HL-60 (cell line): ENCODE measurements around the gene FEZ2.

ENCODE experiments used
- CTCF ChIP-seq: IDR thresholded peaks from one replicate; pipeline ENCODE4 v1.5.1; 2011; ENCODE audit warnings: low read length, control low read depth, inconsistent platforms; ENCODE audit not compliant: insufficient read depth
- GABPA ChIP-seq: IDR thresholded peaks from 2 replicates; pipeline ENCODE4 v1.6.1; 2012; ENCODE audit warnings: low read depth
- POLR2AphosphoS5 ChIP-seq: IDR thresholded peaks from 2 replicates; pipeline ENCODE4 v1.6.1; 2012; ENCODE audit warnings: low read depth
- REST ChIP-seq: IDR thresholded peaks from 2 replicates; pipeline ENCODE4 v1.6.1; 2012; ENCODE audit warnings: low read depth; ENCODE audit not compliant: insufficient replicate concordance
- SPI1 ChIP-seq: IDR thresholded peaks from 2 replicates; pipeline ENCODE4 v1.6.1; 2012; ENCODE audit warnings: low read depth, mild to moderate bottlenecking, borderline replicate concordance

GRCh38 chr2:36528274-36528673, 69.7 kb downstream of the FEZ2 start:
- no peak for TF ChIP-seq REST
- no peak for TF ChIP-seq CTCF
- no peak for TF ChIP-seq POLR2AphosphoS5
- no peak for TF ChIP-seq GABPA
- no peak for TF ChIP-seq SPI1
